ENCODE results near the gene ETS1.

ETS1 gene

DNA sequence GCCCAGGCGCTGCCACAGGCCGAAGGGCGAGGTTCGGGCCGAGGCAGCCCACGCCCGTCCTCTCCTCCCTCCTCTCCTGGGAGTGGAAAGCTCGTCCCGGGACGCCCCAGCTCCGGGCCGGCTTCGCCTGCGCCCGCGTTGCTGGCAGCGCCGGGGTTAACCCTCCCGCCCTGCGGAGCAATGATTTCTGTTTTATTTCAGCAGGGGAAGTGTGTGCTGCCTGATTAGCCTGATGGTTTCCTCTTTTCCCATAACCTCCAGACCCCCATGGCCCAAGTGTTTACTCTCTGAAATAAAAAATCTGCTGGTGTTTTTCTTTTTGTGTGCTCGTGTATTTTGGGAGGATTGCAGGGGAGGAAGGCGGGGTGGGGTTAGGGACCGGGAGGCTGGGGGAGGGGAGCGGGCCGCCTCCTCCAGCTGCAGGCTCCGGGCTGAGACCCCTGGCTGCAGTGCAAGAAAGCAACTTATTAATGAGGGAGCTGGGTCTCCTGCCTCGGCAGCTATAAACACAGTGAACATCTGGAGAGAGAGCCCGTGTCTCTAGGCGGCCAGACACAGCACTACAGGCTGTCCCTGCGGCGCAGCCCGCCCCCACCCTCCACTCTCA lies 38.6 kb downstream of the ETS1 start:
- peaks cover 59% of the 10 kb centered on the region for H3K4me1 ChIP-seq (ENCODE audit: low read length)
- H3K4me2 ChIP-seq (ENCODE audit: low read length) = peak overlapping the region; percentile 92
- no peaks in the 10 kb centered on the region for H3K36me3 ChIP-seq (replicated peaks; ENCODE audit: low read depth, low read length)
- peak overlapping the region; percentile 78 for H3K4me3 ChIP-seq (ENCODE audit: low read length)
- TF ChIP-seq, protein P1, sequence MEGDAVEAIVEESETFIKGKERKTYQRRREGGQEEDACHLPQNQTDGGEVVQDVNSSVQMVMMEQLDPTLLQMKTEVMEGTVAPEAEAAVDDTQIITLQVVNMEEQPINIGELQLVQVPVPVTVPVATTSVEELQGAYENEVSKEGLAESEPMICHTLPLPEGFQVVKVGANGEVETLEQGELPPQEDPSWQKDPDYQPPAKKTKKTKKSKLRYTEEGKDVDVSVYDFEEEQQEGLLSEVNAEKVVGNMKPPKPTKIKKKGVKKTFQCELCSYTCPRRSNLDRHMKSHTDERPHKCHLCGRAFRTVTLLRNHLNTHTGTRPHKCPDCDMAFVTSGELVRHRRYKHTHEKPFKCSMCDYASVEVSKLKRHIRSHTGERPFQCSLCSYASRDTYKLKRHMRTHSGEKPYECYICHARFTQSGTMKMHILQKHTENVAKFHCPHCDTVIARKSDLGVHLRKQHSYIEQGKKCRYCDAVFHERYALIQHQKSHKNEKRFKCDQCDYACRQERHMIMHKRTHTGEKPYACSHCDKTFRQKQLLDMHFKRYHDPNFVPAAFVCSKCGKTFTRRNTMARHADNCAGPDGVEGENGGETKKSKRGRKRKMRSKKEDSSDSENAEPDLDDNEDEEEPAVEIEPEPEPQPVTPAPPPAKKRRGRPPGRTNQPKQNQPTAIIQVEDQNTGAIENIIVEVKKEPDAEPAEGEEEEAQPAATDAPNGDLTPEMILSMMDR (IDR thresholded peaks at IDR 0.05; ENCODE audit: low read depth, low read length) = no peak
- no peak for TF ChIP-seq EZH2phosphoT487 (IDR thresholded peaks at IDR 0.05; ENCODE audit: low read depth)
- no peaks in the 10 kb centered on the region for H3K79me2 ChIP-seq (ENCODE audit: low read length)
- peak overlapping the region; percentile 95 for H2AFZ ChIP-seq (ENCODE audit: low read depth, low read length)
- no peak overlapping the region for H3K27ac ChIP-seq (ENCODE audit: low read length)
- H4K20me1 ChIP-seq (ENCODE audit: insufficient read depth, low read length) = no peaks in the 10 kb centered on the region
- H3K27me3 ChIP-seq (ENCODE audit: low read depth, low read length) = peaks cover 14% of the 10 kb centered on the region
- H3K9me3 ChIP-seq (ENCODE audit: insufficient read depth, low read length) = no peaks in the 10 kb centered on the region
- peak overlapping the region; percentile 72 for H3K9ac ChIP-seq (ENCODE audit: low read length)

DNA sequence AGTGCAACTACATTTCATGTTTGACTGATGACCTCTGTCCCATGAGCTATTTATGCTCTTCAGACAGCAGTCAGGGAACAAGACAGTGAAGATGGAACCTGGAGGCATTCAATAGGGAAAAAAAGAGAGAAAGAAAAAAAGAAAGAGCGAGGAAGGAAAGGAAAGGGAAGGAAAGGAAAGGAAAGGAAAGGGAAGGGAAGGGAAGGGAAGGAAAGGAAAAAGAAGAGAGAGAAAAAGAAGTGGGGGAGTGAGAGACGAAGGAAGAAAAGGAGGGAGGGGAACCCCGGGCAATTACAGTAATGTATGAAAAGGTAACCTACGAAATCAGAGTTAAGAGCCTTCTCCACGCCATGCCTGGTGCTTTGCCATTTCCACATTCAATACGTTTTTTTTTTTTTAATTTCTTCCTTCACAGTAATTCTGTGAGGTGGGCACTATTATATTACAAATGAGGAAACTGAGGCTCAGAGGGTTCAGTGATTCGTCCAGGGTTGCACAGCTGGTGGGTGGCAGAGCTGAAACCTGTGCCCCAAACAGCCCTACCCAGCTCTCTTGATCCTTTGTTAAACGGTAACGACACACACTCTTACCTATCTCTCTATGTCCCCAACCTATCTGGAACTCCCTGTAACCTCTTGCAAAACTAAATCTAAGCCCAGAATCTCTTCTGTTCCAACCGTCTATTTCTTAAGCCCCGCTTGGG lies 39.3 kb downstream of the ETS1 start:
- H3K27ac ChIP-seq (ENCODE audit: low read length) = no peak overlapping the region
- H3K9me3 ChIP-seq (ENCODE audit: insufficient read depth, low read length) = no peaks in the 10 kb centered on the region
- peaks cover 17% of the 10 kb centered on the region for H3K27me3 ChIP-seq (ENCODE audit: low read depth, low read length)
- H3K4me1 ChIP-seq (ENCODE audit: low read length) = peaks cover 53% of the 10 kb centered on the region
- peak overlapping the region; percentile 95 for H2AFZ ChIP-seq (ENCODE audit: low read depth, low read length)
- TF ChIP-seq, protein P1 (IDR thresholded peaks at IDR 0.05; ENCODE audit: low read depth, low read length) = no peak
- TF ChIP-seq EZH2phosphoT487 (IDR thresholded peaks at IDR 0.05; ENCODE audit: low read depth) = no peak
- no peaks in the 10 kb centered on the region for H3K79me2 ChIP-seq (ENCODE audit: low read length)
- peak overlapping the region; percentile 92 for H3K4me2 ChIP-seq (ENCODE audit: low read length)
- peak overlapping the region; percentile 72 for H3K9ac ChIP-seq (ENCODE audit: low read length)
- H3K36me3 ChIP-seq (replicated peaks; ENCODE audit: low read depth, low read length) = no peaks in the 10 kb centered on the region
- H3K4me3 ChIP-seq (ENCODE audit: low read length) = peak overlapping the region; percentile 78
- no peaks in the 10 kb centered on the region for H4K20me1 ChIP-seq (ENCODE audit: insufficient read depth, low read length)

DNA sequence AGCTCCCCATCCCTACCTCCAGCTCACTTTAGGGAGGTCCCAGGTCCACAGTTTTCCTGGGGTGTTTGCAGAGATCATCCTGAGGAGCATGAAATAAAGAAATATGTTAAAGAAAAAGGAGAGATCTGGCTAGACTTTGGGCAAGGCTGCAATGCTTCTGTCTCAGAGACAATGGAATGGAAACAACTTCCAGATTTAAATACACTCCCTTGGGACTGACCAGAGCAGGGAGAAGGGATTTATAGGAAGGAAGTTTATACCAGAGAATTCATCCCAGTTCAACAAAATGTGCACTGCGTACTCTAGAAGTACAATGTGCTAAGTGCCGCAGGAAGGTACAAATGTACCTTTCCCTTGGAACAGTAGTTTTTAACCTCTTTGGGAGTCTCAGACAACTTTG lies 40.4 kb downstream of the ETS1 start:
- no peaks in the 10 kb centered on the region for H3K79me2 ChIP-seq (ENCODE audit: low read length)
- H4K20me1 ChIP-seq (ENCODE audit: insufficient read depth, low read length) = no peaks in the 10 kb centered on the region
- H2AFZ ChIP-seq (ENCODE audit: low read depth, low read length) = no peak overlapping the region
- H3K4me3 ChIP-seq (ENCODE audit: low read length) = no peak overlapping the region
- no peak for TF ChIP-seq EZH2phosphoT487 (IDR thresholded peaks at IDR 0.05; ENCODE audit: low read depth)
- TF ChIP-seq, protein P1 (IDR thresholded peaks at IDR 0.05; ENCODE audit: low read depth, low read length) = no peak
- H3K27me3 ChIP-seq (ENCODE audit: low read depth, low read length) = peaks cover 17% of the 10 kb centered on the region
- no peaks in the 10 kb centered on the region for H3K36me3 ChIP-seq (replicated peaks; ENCODE audit: low read depth, low read length)
- H3K9ac ChIP-seq (ENCODE audit: low read length) = no peak overlapping the region
- H3K27ac ChIP-seq (ENCODE audit: low read length) = no peak overlapping the region
- H3K4me1 ChIP-seq (ENCODE audit: low read length) = peaks cover 43% of the 10 kb centered on the region
- H3K9me3 ChIP-seq (ENCODE audit: insufficient read depth, low read length) = no peaks in the 10 kb centered on the region
- H3K4me2 ChIP-seq (ENCODE audit: low read length) = no peak overlapping the region

DNA sequence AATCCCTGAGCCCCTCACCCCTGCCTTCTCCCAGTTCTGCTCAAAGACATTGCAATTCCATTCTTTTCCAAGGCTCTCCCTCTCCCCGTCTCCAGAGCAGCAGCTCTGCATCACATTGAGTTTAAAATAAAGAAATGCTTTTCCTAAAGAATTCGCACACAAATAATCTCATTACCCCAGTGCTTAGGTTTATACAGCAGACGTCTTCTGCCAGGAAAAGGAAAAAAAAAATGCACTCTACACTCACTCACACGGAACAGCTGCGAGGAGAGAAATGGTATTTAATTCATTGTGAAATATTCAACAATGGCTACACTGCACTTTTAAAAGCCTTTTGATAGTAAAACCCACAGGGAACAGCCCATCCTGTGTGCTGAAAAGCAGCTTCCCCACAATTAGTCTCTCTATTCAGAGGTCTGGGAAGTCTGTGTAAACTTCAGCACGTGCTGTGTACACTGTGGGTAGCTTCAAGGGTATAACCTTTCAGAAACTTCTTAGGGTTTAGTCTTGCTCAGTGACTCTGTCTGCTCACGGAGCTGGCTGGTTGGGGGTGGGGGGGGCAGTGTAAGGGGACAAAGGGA lies 42.8 kb downstream of the ETS1 start:
- no peak overlapping the region; the same call in 1 of the 2 replicates for H3K4me3 ChIP-seq (ENCODE audit: low read length)
- TF ChIP-seq, protein P1 (IDR thresholded peaks at IDR 0.05; ENCODE audit: low read depth, low read length) = no peak
- TF ChIP-seq EZH2phosphoT487 (IDR thresholded peaks at IDR 0.05; ENCODE audit: low read depth) = no peak
- no peak overlapping the region for H3K27ac ChIP-seq (ENCODE audit: low read length)
- H3K79me2 ChIP-seq (ENCODE audit: low read length) = no peaks in the 10 kb centered on the region
- H2AFZ ChIP-seq (ENCODE audit: low read depth, low read length) = peak overlapping the region; percentile 63
- H3K36me3 ChIP-seq (replicated peaks; ENCODE audit: low read depth, low read length) = no peaks in the 10 kb centered on the region
- peaks cover 22% of the 10 kb centered on the region for H3K27me3 ChIP-seq (ENCODE audit: low read depth, low read length)
- H3K9ac ChIP-seq (ENCODE audit: low read length) = no peak overlapping the region
- no peaks in the 10 kb centered on the region for H3K9me3 ChIP-seq (ENCODE audit: insufficient read depth, low read length)
- peak overlapping the region; percentile 38 for H3K4me2 ChIP-seq (ENCODE audit: low read length)
- H3K4me1 ChIP-seq (ENCODE audit: low read length) = peaks cover 20% of the 10 kb centered on the region
- no peaks in the 10 kb centered on the region for H4K20me1 ChIP-seq (ENCODE audit: insufficient read depth, low read length)
